ENCODE data around the gene TCEAL7. TPM values are rescaled to one million over a fixed set of nuclear protein-coding genes. Genes with fewer than 3 reads are reported as not detected.

TCEAL7 gene
- total and polyA plus RNA-seq, 2 donors (not counting 3 experiments of a cell fraction or from before 2014, with no cell fraction given): 4.2 to 10.5 TPM

DNA sequence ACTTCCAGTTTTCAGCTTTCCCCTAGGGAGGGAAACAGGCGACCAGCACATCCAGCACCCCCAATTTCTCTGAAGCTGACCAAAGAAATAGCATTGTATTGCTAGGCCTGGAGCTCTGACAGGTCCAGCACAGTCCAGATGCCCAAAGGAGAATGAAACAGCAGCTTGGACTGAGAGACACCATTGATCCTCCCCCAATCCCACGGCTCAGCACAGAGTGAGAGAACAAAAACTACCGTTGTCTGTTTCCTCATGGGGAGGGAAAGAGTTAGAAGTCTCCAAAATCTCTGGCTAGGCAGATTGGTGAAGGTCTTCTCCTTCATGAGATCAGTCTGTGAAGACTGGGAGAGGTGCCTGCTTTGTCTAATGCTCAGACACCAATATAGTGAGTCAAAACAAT, 8.6 kb downstream of the TCEAL7 start:
- no peak for FAIRE-seq
- DNase-seq (ENCODE audit: low read depth, low spot score): no peak
- H2AFZ ChIP-seq (ENCODE audit: low read depth, low read length): no peak overlapping the region
- BruUV-seq (replicated peaks): no TSS peak
- H3K4me2 ChIP-seq (ENCODE audit: insufficient read depth, low read length): no peak overlapping the region
- TF ChIP-seq GATA2 (IDR thresholded peaks at IDR 0.05; ENCODE audit: insufficient read depth, insufficient read length, low read depth, low read length) (no peak), JUN (IDR thresholded peaks at IDR 0.05; ENCODE audit: borderline replicate concordance, insufficient read depth, insufficient read length, low read depth) (no peak), POLR2AphosphoS5 (IDR thresholded peaks at IDR 0.05; ENCODE audit: insufficient read depth, low read depth, low read length) (no peak), CTCF (IDR thresholded peaks at IDR 0.05; ENCODE audit: extremely low read depth in 1 of 2, insufficient read depth in 1 of 2, low read depth in 1 of 2, low read length in 2 of 2) (no peak)
- TF ChIP-seq, protein P1, sequence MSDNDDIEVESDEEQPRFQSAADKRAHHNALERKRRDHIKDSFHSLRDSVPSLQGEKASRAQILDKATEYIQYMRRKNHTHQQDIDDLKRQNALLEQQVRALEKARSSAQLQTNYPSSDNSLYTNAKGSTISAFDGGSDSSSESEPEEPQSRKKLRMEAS (IDR thresholded peaks at IDR 0.05; ENCODE audit: insufficient read depth, insufficient read length): no peak
- H3K9me3 ChIP-seq (replicated peaks; ENCODE audit: control insufficient read depth, insufficient read depth, low read length): no peaks in the 10 kb centered on the region
- no peak overlapping the region for H3K4me3 ChIP-seq (replicated peaks in 1 of 3; ENCODE audit: insufficient read depth in 1 of 3, low read depth in 1 of 3, low read length in 3 of 3)
- dilution Hi-C loops (cut with MboI; ENCODE audit: extremely low pct_ligation_motif_present, low sequenced_read_pairs): no loop called here
- POLR2A ChIA-PET: no interaction called here
- no peaks in the 10 kb centered on the region for H3K4me1 ChIP-seq (ENCODE audit: control insufficient read depth, extremely low read depth, insufficient read depth, low read length)
- no peaks in the 10 kb centered on the region for H3K9me1 ChIP-seq (replicated peaks; ENCODE audit: control insufficient read depth, extremely low read depth, insufficient read depth, low read length)
- no peaks in the 10 kb centered on the region for H3K79me2 ChIP-seq (ENCODE audit: control insufficient read depth, insufficient read depth, low read length)
- intact Hi-C loops (cut with micrococcal nuclease): no loop called here
- no peaks in the 10 kb centered on the region for H3K36me3 ChIP-seq (ENCODE audit: control insufficient read depth in 2 of 2, extremely low read depth in 1 of 2, insufficient read depth in 2 of 2, low read length in 2 of 2)
- no peak overlapping the region for H3K27ac ChIP-seq (ENCODE audit: insufficient read depth, low read depth, low read length)
- H4K20me1 ChIP-seq (replicated peaks; ENCODE audit: control insufficient read depth, extremely low read depth, insufficient read depth, low read length): no peaks in the 10 kb centered on the region
- CTCF ChIA-PET: interaction anchor here (7.0 kb wide), 1 partner anchor 126 kb away, joined by 129 read pairs; no protein-coding TSS in a partner anchor
- H3K27me3 ChIP-seq (ENCODE audit: control insufficient read depth in 2 of 2, insufficient read depth in 2 of 2, low read length in 2 of 2): no peaks in the 10 kb centered on the region
- no peak overlapping the region for H3K9ac ChIP-seq (replicated peaks; ENCODE audit: extremely low read depth, insufficient read depth, low read length)
